ENCODE data around the gene NUDCD3. TPM values are rescaled to one million over a fixed set of nuclear protein-coding genes. Genes with fewer than 3 reads are reported as not detected.

NUDCD3 gene
- total RNA-seq, 3 donors from 2014 or later: 68.4 to 80.3 (median 75.7) TPM

GRCh38 chr7:44348851-44349781 lies 141.3 kb downstream of the NUDCD3 start:
- peaks cover 19% of the 10 kb centered on the region for H3K27me3 Mint-ChIP-seq (ENCODE audit: low read depth)
- no peak for DNase-seq
- no peak for ATAC-seq
- H3K9me3 Mint-ChIP-seq: peaks cover 18% of the 10 kb centered on the region
- H3K4me3 Mint-ChIP-seq: no peak overlapping the region
- no peaks in the 10 kb centered on the region for H3K36me3 Mint-ChIP-seq (ENCODE audit: insufficient read depth)
- no peaks in the 10 kb centered on the region for H3K4me1 Mint-ChIP-seq (ENCODE audit: low read depth)

DNA sequence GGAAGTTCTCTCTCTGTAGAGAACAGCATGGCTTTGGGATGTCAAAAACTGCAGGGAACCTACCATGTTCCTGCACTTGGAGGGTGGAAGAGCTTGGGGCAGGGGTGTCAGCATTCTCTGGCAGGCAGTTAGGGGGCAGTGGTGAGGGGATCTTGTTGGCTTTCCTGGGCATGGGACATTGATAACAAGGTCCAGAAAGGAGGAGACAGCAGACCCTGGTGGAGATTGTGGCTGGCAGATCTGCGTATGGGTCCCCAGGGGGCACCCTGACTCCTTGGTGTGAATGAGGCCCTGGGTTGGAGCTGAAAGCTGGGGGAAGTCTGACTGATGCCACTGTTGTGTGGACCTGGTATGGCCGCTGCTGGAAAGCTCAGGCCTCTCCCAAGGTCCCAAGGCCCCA lies 142.2 kb downstream of the NUDCD3 start:
- DNase-seq: no peak
- H3K4me1 Mint-ChIP-seq (ENCODE audit: low read depth): no peaks in the 10 kb centered on the region
- no peaks in the 10 kb centered on the region for H3K36me3 Mint-ChIP-seq (ENCODE audit: insufficient read depth)
- H3K4me3 Mint-ChIP-seq: no peak overlapping the region
- peaks cover 12% of the 10 kb centered on the region for H3K9me3 Mint-ChIP-seq
- H3K27me3 Mint-ChIP-seq (ENCODE audit: low read depth): peaks cover 13% of the 10 kb centered on the region
- ATAC-seq: no peak

GRCh38 chr7:44347546-44348114 lies 142.8 kb downstream of the NUDCD3 start:
- no peak overlapping the region for H3K4me3 Mint-ChIP-seq
- ATAC-seq (no peak), DNase-seq (no peak)
- peaks cover 13% of the 10 kb centered on the region for H3K27me3 Mint-ChIP-seq (ENCODE audit: low read depth)
- H3K36me3 Mint-ChIP-seq (ENCODE audit: insufficient read depth): no peaks in the 10 kb centered on the region
- H3K4me1 Mint-ChIP-seq (ENCODE audit: low read depth): no peaks in the 10 kb centered on the region
- peaks cover 12% of the 10 kb centered on the region for H3K9me3 Mint-ChIP-seq

GRCh38 chr7:44346063-44346462 lies 144.4 kb downstream of the NUDCD3 start:
- H3K9me3 Mint-ChIP-seq: peaks cover 8% of the 10 kb centered on the region
- no peak overlapping the region for H3K4me3 Mint-ChIP-seq
- peaks cover 13% of the 10 kb centered on the region for H3K27me3 Mint-ChIP-seq (ENCODE audit: low read depth)
- H3K36me3 Mint-ChIP-seq (ENCODE audit: insufficient read depth): no peaks in the 10 kb centered on the region
- no peak for ATAC-seq
- no peaks in the 10 kb centered on the region for H3K4me1 Mint-ChIP-seq (ENCODE audit: low read depth)
- no peak for DNase-seq

DNA sequence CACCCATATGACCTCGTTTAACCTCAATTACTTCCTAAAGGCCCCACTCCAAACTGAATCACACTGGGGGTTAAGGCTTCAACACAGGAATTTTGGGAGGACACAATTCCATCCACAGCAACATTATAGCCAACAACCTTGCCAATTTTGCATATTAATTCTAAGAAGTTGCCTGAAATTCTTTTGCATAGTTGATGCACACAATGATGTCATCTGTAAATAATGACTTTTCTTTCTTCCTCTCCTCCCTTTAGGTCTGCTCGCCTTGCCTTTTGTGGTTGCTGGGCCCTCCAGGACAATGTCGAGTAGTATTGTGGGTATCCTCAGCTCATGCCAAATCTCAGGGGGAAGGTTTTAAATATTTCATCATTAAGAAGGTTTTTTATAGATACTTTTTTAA lies 149.1 kb downstream of the NUDCD3 start:
- H3K4me1 Mint-ChIP-seq (ENCODE audit: low read depth): no peaks in the 10 kb centered on the region
- no peak for DNase-seq
- ATAC-seq: no peak
- H3K27me3 Mint-ChIP-seq (ENCODE audit: low read depth): peaks cover 2% of the 10 kb centered on the region
- peaks cover 12% of the 10 kb centered on the region for H3K9me3 Mint-ChIP-seq
- H3K4me3 Mint-ChIP-seq: no peak overlapping the region
- no peaks in the 10 kb centered on the region for H3K36me3 Mint-ChIP-seq (ENCODE audit: insufficient read depth)

DNA sequence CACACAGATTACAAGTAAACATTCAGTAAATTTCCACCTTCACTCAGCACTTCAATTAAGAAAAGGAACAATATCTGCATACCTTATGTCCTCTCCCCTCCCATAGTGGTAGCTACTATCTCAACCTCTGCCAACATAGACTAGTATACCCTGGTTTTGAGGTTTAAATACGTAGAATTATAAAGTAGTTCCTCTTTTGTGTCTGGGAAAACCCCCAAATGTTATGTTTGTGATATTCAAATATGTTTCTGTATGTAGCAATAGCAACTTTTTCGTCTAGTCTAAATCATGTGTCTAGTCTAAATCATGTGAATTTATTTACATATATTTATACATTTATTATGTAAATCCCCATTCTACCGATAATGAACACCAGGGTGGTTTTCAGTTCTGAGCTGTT lies 151.9 kb downstream of the NUDCD3 start:
- no peak overlapping the region for H3K4me3 Mint-ChIP-seq

GRCh38 chr7:44336491-44336890 lies 154.0 kb downstream of the NUDCD3 start:
- H3K36me3 Mint-ChIP-seq (ENCODE audit: insufficient read depth): peaks cover 2% of the 10 kb centered on the region
- H3K4me3 Mint-ChIP-seq: no peak overlapping the region
- H3K27me3 Mint-ChIP-seq (ENCODE audit: low read depth): peaks cover 7% of the 10 kb centered on the region
- H3K4me1 Mint-ChIP-seq (ENCODE audit: low read depth): no peaks in the 10 kb centered on the region
- DNase-seq (no peak), ATAC-seq (no peak)
- H3K9me3 Mint-ChIP-seq: peaks cover 20% of the 10 kb centered on the region

More for the DNA sequence above, 151.9 kb downstream of the NUDCD3 start:
- H3K36me3 Mint-ChIP-seq (ENCODE audit: insufficient read depth): peaks cover 2% of the 10 kb centered on the region
- DNase-seq (no peak), ATAC-seq (no peak)
- no peaks in the 10 kb centered on the region for H3K4me1 Mint-ChIP-seq (ENCODE audit: low read depth)
- peaks cover 7% of the 10 kb centered on the region for H3K27me3 Mint-ChIP-seq (ENCODE audit: low read depth)
- H3K9me3 Mint-ChIP-seq: peaks cover 20% of the 10 kb centered on the region

- no peak for DNase-seq
- Mint-ChIP-seq H3K9me3 (peaks cover 20% of the 10 kb centered on the region), H3K4me3 (no peak overlapping the region), H3K36me3 (ENCODE audit: insufficient read depth) (peaks cover 2% of the 10 kb centered on the region), H3K4me1 (ENCODE audit: low read depth) (no peaks in the 10 kb centered on the region), H3K27me3 (ENCODE audit: low read depth) (peaks cover 7% of the 10 kb centered on the region)
- no peak for ATAC-seq
Observed at GRCh38 chr7:44335184-44335583, 155.3 kb downstream of the NUDCD3 start.

- DNase-seq (no peak), ATAC-seq (no peak)
- Mint-ChIP-seq H3K9me3 (peaks cover 20% of the 10 kb centered on the region), H3K36me3 (ENCODE audit: insufficient read depth) (peaks cover 2% of the 10 kb centered on the region), H3K4me3 (no peak overlapping the region), H3K27me3 (ENCODE audit: low read depth) (peaks cover 7% of the 10 kb centered on the region), H3K4me1 (ENCODE audit: low read depth) (no peaks in the 10 kb centered on the region)
Observed at GRCh38 chr7:44334734-44335097, 155.7 kb downstream of the NUDCD3 start.

GRCh38 chr7:44333911-44334733 lies 156.3 kb downstream of the NUDCD3 start:
- Mint-ChIP-seq H3K36me3 (ENCODE audit: insufficient read depth) (peaks cover 2% of the 10 kb centered on the region), H3K4me3 (no peak overlapping the region), H3K27me3 (ENCODE audit: low read depth) (peaks cover 7% of the 10 kb centered on the region), H3K4me1 (ENCODE audit: low read depth) (no peaks in the 10 kb centered on the region), H3K9me3 (peaks cover 20% of the 10 kb centered on the region)
- DNase-seq (no peak), ATAC-seq (no peak)

DNA sequence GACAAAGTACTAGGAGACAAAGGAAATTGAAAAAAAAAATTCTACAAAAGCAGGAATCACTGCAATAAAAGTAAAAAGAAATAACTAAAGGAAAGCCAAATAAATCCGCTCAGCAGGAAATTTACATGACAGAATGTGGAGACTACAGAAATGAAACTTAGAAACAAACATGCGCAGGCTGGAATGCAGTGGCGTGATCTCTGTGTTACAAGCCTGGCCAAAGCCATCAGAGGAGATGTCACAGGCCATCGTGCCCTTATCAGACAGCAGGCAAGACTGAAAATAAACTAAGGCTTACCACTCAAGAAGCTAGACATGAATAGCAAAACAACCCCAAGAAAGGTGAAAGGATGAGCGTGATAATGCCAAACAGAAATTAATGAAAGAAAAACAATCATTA lies 158.8 kb downstream of the NUDCD3 start:
- no peak overlapping the region for H3K4me3 Mint-ChIP-seq
- H3K9me3 Mint-ChIP-seq: peaks cover 10% of the 10 kb centered on the region
- DNase-seq: no peak
- ATAC-seq: no peak
- peaks cover 2% of the 10 kb centered on the region for H3K36me3 Mint-ChIP-seq (ENCODE audit: insufficient read depth)
- H3K27me3 Mint-ChIP-seq (ENCODE audit: low read depth): peaks cover 12% of the 10 kb centered on the region
- no peaks in the 10 kb centered on the region for H3K4me1 Mint-ChIP-seq (ENCODE audit: low read depth)

- DNase-seq: no peak
- Mint-ChIP-seq H3K36me3 (ENCODE audit: insufficient read depth) (no peaks in the 10 kb centered on the region), H3K27me3 (ENCODE audit: low read depth) (peaks cover 11% of the 10 kb centered on the region), H3K4me1 (ENCODE audit: low read depth) (peaks cover 3% of the 10 kb centered on the region), H3K4me3 (no peak overlapping the region), H3K9me3 (no peaks in the 10 kb centered on the region)
- no peak for ATAC-seq
Observed at GRCh38 chr7:44330331-44330730, 160.1 kb downstream of the NUDCD3 start.

DNA sequence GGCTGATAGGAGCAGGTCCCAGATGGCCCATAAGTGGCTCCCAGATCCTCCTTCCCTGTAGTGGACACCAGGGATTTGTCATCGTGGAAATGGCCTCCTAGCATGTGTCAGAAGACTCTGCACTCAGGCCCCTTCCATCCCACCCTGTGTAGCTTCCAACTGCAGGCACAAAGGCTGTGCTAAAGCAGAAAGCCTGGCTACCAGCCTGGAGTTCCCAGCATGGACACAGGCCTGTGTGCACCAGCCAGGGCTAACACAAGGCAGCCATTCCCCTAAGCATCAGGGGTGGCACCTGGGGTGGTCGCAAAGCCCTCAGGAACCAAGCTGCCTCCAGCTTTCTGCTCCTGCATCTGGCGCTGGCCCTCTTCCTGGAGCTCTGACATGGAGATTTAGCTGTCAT lies 160.6 kb downstream of the NUDCD3 start:
- Mint-ChIP-seq H3K4me1 (ENCODE audit: low read depth) (peaks cover 3% of the 10 kb centered on the region), H3K36me3 (ENCODE audit: insufficient read depth) (no peaks in the 10 kb centered on the region), H3K9me3 (no peaks in the 10 kb centered on the region), H3K4me3 (no peak overlapping the region), H3K27me3 (ENCODE audit: low read depth) (peaks cover 11% of the 10 kb centered on the region)
- DNase-seq (no peak), ATAC-seq (no peak)

Measured in activated T-cell treated with anti-CD3 and anti-CD28 coated beads, Interleukin-2, amount 50 U/mL, for 4 hours (primary cell).